Measurements from ENCODE around the gene SLC25A11.
"Not testable (repeated sequence)": the region's sequence is repeated elsewhere in the genome, so short reads cannot be mapped to it uniquely, and the experiment has no call there.

The SLC25A11 gene

GRCh38 chr17:4919511-4920047 is 20.3 kb downstream of the SLC25A11 start:
- no peak for DNase-seq (ENCODE audit: low read depth)

- DNase-seq (ENCODE audit: low read depth): not testable (repeated sequence)
Measured at GRCh38 chr17:4914551-4914950, 25.3 kb downstream of the SLC25A11 start.

DNA sequence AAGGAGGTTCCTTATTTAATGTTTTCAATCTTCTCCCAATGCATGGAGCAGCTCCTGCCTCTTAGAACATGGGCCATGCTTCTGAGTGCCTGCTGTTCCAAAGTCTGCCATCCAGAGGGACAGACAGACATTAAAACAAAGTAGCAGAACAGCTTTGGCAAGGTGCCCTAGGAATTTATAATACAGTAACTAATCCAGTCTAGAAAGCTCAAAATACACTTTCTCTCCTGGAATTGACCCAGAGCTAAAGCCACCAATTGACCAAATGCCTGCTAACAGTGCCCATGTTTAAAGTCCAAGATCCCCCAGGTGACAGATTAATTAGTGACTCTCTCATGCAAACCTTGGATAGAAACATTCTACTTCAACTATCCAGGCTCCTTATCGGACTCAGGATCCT is 25.9 kb downstream of the SLC25A11 start:
- no peak for DNase-seq (ENCODE audit: low read depth)

DNA sequence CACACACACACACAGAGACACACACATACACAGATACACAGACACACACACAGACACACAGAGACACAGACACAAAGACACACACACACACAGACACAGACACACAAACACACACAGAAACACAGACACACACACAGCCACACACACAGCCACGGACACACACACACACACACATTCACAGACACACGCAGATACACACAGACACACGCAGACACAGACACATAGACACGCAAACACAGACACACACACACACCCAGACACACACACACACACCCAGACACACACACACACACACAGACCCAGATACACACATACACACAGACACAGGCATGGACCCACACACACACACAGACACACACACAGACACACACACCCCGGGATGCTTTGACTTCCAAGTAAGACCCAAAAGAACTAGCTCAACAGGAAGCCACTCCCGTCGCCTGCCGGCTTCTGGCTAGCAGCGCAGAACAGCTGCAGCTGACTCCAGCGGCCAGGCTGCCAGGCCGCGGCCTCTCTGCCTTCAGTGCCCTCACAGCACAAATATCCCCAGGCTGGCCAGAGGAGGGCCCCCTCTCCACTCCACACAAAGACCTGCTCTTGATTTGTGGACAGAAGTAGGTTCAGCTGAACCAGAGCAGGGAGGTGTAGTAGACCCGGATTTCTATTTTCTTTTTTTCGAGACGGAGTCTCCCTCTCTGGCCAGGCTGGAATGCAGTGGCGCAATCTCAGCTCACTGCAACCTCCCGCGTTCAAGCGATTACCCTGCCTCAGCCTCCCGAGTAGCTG is 30.9 kb downstream of the SLC25A11 start:
- DNase-seq (ENCODE audit: low read depth): peak; percentile 81

DNA sequence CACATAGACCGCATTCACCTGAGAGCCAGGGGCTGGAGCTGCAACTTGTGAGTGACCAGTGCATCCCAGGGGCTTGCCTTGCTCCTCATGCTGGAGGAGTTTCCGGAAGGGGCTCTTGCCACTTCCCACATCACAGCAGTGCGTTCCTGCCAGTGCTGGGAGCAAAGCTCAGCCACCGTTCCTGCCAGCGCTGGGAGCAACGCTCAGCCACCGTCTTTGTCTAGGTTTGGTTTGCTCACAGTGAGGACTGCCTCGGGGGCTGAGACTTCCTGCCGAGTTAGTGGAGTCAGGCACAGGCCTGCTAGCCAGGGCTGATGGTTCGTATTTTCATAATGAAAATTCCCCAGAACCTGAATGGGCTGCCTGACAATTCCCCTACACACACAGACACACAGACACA is 31.5 kb downstream of the SLC25A11 start:
- no peak for DNase-seq (ENCODE audit: low read depth)

DNA sequence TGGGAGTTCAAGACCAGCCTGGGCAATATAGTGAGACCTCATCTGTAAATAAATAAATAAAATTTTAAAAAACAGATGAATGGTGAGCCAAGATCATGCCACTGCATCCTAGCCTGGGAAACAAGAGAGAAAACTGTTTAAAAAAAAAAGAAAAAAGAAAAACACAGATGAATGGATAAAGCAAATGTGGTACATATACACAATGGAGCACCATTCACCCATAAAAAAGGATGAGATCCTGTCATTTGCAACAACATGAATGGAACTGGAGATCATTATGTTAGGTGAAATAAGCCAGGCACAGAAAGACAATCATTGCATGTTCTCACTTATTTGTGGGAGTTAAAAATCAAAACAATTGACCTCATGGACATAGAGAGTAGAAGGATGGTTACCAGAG is 33.2 kb downstream of the SLC25A11 start:
- DNase-seq (ENCODE audit: low read depth): not testable (repeated sequence)

DNA sequence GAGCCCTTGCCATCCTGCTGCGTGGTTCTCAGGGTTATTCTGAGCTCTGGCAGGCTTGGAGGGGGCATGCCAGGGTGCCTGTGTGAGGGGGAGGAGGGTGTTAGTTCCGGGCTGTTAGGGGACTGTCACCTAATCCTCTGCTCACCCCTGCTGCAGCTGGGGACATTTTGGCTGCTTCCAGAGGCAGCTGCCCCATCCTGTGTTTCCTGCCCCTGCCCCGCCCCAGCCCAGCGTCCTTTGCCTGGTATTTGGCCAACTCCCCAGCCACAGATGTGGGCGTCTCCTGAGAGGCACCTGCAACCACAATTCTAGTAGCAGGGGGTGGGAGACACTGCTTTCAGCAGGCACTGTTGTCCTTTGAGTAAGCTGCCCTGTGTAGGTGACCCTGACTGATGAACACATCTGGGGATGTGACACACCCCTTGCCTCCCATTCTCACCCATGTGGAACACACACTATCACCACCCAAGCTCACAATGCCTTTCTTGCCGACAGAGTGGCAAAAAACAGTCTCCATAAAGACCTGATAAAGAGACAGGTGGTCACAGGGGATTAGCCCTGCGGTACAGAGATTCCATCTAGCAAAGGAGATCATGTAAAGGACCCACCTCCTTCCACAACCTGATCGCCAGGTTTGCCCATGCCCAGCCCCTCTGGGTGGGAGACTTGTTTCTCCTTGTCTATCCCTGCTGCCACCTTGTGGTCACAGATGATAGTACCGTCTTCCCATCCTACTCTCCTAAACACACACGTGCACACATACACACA is 36.6 kb downstream of the SLC25A11 start, which contains the start of gene CHRNE:
Gene CHRNE (minus strand): TSS at position 48 of the 768 bp plus-strand sequence. CDS start 35 bp downstream, at position 13.
- no peak for DNase-seq (ENCODE audit: low read depth)

- no peak for DNase-seq (ENCODE audit: low read depth)
Measured at GRCh38 chr17:4902540-4902939, 37.3 kb downstream of the SLC25A11 start.

DNA sequence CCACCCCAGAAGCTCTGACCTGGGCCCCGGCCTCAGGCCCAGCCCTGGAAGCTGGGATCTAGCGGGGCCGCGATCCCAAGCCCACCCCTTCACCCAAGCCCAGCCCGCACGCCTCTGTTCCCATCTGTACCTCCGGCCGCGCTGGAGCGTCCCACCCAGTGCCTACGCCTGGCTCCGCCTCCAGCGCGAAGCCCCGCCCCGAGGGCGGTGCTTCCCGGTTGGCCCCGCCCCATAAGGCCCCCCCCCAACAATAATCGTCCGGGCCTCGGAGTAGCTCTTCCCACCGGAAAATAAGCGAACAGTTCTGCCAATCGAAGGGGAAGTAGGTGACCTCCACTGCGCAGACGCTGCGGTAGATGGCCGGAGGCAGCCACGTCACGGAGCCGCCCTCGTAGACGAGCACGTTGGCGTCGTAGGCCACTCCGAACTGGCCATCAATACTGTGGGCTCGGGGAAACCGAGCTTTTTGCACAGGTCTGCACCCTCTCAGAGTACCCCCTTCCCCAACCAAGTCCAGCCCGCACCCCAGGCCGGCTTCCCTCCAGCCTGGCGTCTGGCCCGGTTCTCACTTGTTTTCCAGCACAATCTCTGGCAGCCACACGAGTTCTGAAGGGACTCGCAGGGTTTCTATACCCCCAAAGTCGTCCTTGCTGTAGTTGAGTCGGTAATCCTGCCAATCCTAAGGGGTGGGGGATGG is 38.0 kb downstream of the SLC25A11 start:
- DNase-seq (ENCODE audit: low read depth): no peak

- DNase-seq (ENCODE audit: low read depth): no peak
Measured at GRCh38 chr17:4901108-4901647, 38.7 kb downstream of the SLC25A11 start.

GRCh38 chr17:4900231-4901107 is 39.4 kb downstream of the SLC25A11 start:
- no peak for DNase-seq (ENCODE audit: low read depth)

DNA sequence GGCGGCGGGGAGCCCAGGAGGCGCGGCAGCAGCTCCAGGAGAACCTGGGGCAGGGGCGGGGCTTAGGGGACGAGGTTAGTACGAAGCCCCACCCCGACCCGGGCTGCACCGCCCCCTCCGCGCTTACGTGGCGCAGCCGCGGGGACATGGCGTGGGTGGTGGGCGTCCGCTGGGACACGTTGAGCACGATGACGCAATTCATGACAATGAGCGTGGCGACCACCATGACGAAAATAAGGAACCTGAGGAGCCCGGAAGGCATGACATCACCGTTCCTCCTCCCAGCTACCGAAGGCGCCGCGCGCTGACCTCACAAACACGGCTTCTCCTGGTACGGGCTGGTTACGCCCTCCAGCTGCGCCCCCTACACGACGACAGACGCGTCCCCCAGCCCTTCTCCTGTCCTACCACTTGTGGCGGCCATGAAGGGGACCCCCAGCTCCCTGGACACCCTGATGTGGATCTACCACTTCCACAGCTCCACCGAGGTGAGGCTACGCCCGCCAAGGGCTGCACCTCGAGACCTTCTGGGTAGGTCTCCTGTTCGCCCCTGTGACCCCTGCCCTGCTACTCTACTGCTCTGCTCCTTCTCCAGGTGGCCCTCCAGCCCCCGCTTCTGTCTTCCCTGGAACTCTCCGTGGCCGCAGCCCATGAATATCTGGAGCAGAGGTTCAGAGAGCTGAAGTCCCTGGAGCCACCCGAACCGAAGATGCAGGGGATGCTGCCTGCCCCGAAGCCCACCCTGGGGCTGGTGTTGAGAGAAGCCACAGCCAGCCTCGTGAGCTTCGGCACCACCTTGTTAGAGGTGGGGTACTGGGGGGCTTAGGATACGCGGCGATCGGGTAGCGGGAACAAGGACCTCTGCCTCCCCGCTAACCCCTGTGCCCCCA is 40.3 kb downstream of the SLC25A11 start, which contains the start of gene C17orf107:
Gene C17orf107 (plus strand): TSS at position 196 of the 890 bp plus-strand sequence. CDS start 227 bp downstream, at position 423.
- no peak for DNase-seq (ENCODE audit: low read depth)

- DNase-seq (ENCODE audit: low read depth): no peak
Measured at GRCh38 chr17:4898927-4899326, 40.9 kb downstream of the SLC25A11 start.

DNA sequence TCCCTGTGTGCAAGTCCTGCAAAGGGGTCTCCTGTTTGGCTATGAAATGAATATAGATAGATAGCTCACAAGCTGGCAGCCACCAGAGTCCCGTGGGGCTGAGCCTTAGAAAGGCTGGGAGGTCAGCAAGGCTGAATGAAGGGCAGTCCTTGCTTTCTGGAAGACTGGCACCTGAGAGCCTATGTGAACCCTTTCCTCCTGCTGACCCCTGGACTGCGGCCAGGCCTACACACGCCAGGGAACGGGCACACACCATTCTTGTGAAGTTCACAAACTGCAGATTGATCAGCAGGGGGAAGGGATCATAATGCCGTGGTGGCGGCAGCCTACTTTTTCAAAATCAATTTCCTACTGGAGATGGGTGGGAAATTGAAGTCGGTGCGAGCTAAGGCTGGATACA is 41.5 kb downstream of the SLC25A11 start:
- no peak for DNase-seq (ENCODE audit: low read depth)

- DNase-seq (ENCODE audit: low read depth): no peak
Measured at GRCh38 chr17:4897785-4898184, 42.1 kb downstream of the SLC25A11 start.

- DNase-seq (ENCODE audit: low read depth): no peak
Measured at GRCh38 chr17:4897198-4897687, 42.6 kb downstream of the SLC25A11 start.

GRCh38 chr17:4896332-4897197 is 43.3 kb downstream of the SLC25A11 start:
- DNase-seq (ENCODE audit: low read depth): no peak

- DNase-seq (ENCODE audit: low read depth): no peak
Measured at GRCh38 chr17:4895657-4896331, 44.1 kb downstream of the SLC25A11 start.

Data from GM04503 (cell line).